ENCODE measurements around the gene WNT8B. TPM values are rescaled to one million over a fixed set of nuclear protein-coding genes. Genes with fewer than 3 reads are reported as not detected.

Gene WNT8B
- total and polyA plus RNA-seq, 8 donors, result 0.08 to 0.59 (median 0.27) TPM

DNA sequence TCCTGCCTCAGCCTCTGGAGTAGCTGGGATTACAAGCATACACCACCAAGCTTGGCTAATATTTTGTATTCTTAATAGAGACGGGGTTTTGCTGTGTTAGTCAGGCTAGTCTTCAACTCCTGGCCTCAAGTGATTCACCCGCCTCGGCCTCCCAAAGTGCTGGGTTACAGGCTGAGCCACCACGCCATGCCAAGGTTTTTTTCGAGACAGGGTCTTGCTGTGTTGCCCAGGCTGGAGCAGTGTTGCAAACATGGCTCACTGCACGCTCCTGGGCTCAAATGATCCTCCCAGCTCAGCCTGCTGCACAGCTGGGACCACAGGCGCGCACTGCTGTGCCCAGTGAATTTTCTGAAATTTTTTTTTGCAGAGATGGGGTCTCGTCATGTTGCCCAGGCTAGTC is 60.1 kb downstream of the WNT8B start:
- Histone ChIP-seq H3K4me1 (peaks cover 7 to 11% (median 7%) of the 10 kb centered on the region in 3 donors), H3K27me3 (no peaks in the 10 kb centered on the region), H3K4me3 (no peak overlapping the region), H3K36me3 (peaks cover 0 to 29% (median 12%) of the 10 kb centered on the region in 3 donors), H3K9me3 (no peaks in the 10 kb centered on the region), H3K27ac (no peak overlapping the region)
- intact Hi-C loops (cut with DNase I), result loop anchor here in 1 of 3 donors (10.0 kb wide), 1 partner anchor 178 kb away; the partner anchor contains the start of gene SCD
- ATAC-seq, result no peak
- no peak for FAIRE-seq
- no peak for DNase-seq
- 92 to 95% methylated on average over 9 of the region's 9 CpGs for WGBS, 2 donors
- TF ChIP-seq CTCF (IDR thresholded peaks at IDR 0.05), result no peak

DNA sequence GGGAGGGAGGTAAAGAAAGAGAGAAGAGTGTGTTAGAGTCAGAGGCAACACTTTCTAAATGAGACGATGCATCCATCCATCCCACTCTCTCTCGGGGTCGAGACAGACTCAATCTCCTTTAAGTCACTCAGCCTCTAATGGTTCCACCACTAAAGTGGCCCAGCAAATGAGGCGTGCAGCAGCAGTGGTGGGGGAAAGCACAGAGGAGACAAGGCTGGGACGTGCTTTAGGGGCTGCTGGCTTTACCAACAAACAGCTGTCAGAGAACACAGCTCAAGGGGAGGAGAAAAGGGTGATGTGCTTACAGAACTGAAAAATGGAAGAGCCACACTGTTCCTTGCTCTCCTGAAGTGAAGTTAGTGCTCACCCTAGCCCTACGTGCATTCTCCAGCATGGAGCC is 61.4 kb downstream of the WNT8B start:
- FAIRE-seq (no peak), DNase-seq (no peak), ATAC-seq (no peak)
- H3K4me3 ChIP-seq, result no peak overlapping the region
- WGBS, 2 donors, result 81 to 84% methylated on average over 6 of the region's 6 CpGs
- H3K9me3 ChIP-seq, result no peaks in the 10 kb centered on the region
- TF ChIP-seq CTCF (IDR thresholded peaks at IDR 0.05), result no peak
- peaks cover 0 to 29% (median 12%) of the 10 kb centered on the region in 3 donors for H3K36me3 ChIP-seq
- intact Hi-C loops (cut with DNase I), result loop anchor here in 1 of 3 donors (10.0 kb wide), 1 partner anchor 179 kb away; the partner anchor contains the start of gene SCD
- no peak overlapping the region for H3K27ac ChIP-seq
- no peaks in the 10 kb centered on the region for H3K27me3 ChIP-seq
- peaks cover 3 to 14% (median 10%) of the 10 kb centered on the region in 3 donors for H3K4me1 ChIP-seq

DNA sequence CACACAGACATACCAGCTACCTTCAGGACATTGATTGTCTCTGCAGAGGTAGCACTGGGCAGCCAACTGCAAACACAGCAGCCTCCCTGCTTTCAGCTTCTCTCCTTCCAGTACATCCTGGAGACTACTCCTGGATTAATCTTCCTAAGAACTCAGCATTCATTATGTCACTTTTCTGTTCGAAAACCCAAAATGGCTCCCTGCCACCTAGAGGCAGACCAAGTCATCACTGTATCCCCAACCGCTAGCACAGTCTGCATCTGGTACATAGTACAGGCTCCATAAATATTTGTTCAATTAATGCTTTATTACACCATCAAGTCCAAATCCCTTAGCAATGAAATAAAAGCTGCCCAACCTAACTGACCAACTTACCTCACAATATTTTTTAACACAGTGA is 61.8 kb downstream of the WNT8B start:
- DNase-seq (no peak), ATAC-seq (no peak), FAIRE-seq (no peak)
- intact Hi-C loops (cut with DNase I), result loop anchor here in 1 of 3 donors (10.0 kb wide), 1 partner anchor 180 kb away; the partner anchor contains the start of gene SCD
- WGBS, 2 donors, result 82 to 92% methylated on average over 2 of the region's 2 CpGs
- H3K4me1 ChIP-seq, result peaks cover 0 to 10% (median 7%) of the 10 kb centered on the region in 3 donors
- peaks cover 0 to 29% (median 12%) of the 10 kb centered on the region in 3 donors for H3K36me3 ChIP-seq
- no peak overlapping the region for H3K27ac ChIP-seq
- H3K27me3 ChIP-seq, result no peaks in the 10 kb centered on the region
- H3K9me3 ChIP-seq, result no peaks in the 10 kb centered on the region
- TF ChIP-seq CTCF (IDR thresholded peaks at IDR 0.05), result no peak
- no peak overlapping the region for H3K4me3 ChIP-seq

DNA sequence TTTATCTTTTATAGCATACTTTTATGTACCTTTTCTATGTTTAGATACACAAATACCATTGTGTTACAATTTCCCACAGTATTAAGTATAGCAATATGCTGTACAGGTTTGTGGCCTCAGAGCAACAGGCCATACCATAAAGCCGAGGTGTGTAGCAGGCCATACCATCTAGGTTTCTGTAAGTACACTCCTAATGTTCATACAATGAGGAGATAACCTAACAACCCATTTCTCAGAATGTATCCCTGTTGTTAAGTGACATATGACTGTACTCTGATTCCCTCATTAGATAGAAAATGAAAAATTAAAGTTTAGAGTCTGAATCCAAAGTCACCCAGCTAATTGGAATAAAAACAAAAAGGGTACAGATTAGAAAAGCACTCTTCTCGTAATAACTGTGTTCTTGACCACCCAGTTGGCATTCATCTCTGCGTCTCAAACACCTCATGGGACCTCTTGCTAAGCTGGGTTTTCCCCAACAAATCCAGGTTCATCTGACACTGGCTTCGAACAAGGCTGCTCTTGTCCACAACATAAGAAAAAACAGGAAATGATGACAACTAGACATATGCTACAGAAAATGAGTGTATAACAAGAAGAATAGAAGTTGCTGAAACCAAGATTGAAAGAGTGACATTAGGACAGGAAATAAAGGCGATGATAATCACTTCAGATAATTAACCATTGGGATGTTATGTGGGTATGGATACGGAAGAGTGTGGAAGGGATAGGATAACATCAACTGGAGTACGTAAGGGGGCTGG is 65.5 kb downstream of the WNT8B start:
- H3K9me3 ChIP-seq, result no peaks in the 10 kb centered on the region

More for the DNA sequence above, 65.5 kb downstream of the WNT8B start:
- H3K36me3 ChIP-seq, result peaks cover 0 to 24% (median 12%) of the 10 kb centered on the region in 3 donors
- DNase-seq (no peak), ATAC-seq (no peak), FAIRE-seq (no peak)
- WGBS, 2 donors, result 61 to 66% methylated on average over 7 of the region's 7 CpGs
- H3K4me1 ChIP-seq, result peaks cover 0 to 12% (median 9%) of the 10 kb centered on the region in 3 donors
- no peaks in the 10 kb centered on the region for H3K27me3 ChIP-seq
- TF ChIP-seq CTCF (IDR thresholded peaks at IDR 0.05), result no peak
- peak overlapping the region in 2 of 4 donors; percentile 80 to 82 for H3K4me3 ChIP-seq
- intact Hi-C loops (cut with DNase I), result loop anchor here in 1 of 3 donors (10.0 kb wide), 1 partner anchor 184 kb away; the partner anchor contains the start of gene SCD
- H3K27ac ChIP-seq, result no peak overlapping the region
